SK-N-SH (cell line): ENCODE measurements around the gene AMDHD2.

Experiments used
- CTCF ChIP-seq: fragments of 200-600 bp; sonication (generic); IDR thresholded peaks from 2 replicates; pipeline ENCODE4 v1.6.1; 2017; ENCODE audit warnings: antibody characterized with exemption, mild to moderate bottlenecking, moderate library complexity
- GATA2 ChIP-seq: sonication (generic); formaldehyde crosslinking; IDR thresholded peaks from 2 replicates; pipeline ENCODE4 v1.5.0; 2020; ENCODE audit warnings: mild to moderate bottlenecking, missing genetic modification reagents
- POLR2AphosphoS5 ChIP-seq: IDR thresholded peaks from 2 replicates; pipeline ENCODE4 v1.6.1; 2012; ENCODE audit warnings: low read depth, low read length
- RXRA ChIP-seq: IDR thresholded peaks from 2 replicates; pipeline ENCODE4 v1.4.0; 2012; ENCODE audit warnings: low read depth, mild to moderate bottlenecking, borderline replicate concordance
- USF2 ChIP-seq: fragments of 150-350 bp; IDR thresholded peaks from 2 replicates; pipeline ENCODE4 v1.6.1; 2017; ENCODE audit warnings: antibody characterized with exemption, low read length, low read depth, borderline replicate concordance

- no peak for TF ChIP-seq GATA2 (CRISPR knock-in tag)
- TF ChIP-seq CTCF: no peak
- no peak for TF ChIP-seq RXRA
- no peak for TF ChIP-seq POLR2AphosphoS5
- TF ChIP-seq USF2: no peak
Measured at GRCh38 chr16:2475413-2476344, 44.5 kb upstream of the AMDHD2 start.
